Measurements from ENCODE around the gene OGDH.

Gene OGDH

GRCh38 chr7:44569959-44570358 is 36.5 kb upstream of the OGDH start:
- TF ChIP-seq, protein P1, sequence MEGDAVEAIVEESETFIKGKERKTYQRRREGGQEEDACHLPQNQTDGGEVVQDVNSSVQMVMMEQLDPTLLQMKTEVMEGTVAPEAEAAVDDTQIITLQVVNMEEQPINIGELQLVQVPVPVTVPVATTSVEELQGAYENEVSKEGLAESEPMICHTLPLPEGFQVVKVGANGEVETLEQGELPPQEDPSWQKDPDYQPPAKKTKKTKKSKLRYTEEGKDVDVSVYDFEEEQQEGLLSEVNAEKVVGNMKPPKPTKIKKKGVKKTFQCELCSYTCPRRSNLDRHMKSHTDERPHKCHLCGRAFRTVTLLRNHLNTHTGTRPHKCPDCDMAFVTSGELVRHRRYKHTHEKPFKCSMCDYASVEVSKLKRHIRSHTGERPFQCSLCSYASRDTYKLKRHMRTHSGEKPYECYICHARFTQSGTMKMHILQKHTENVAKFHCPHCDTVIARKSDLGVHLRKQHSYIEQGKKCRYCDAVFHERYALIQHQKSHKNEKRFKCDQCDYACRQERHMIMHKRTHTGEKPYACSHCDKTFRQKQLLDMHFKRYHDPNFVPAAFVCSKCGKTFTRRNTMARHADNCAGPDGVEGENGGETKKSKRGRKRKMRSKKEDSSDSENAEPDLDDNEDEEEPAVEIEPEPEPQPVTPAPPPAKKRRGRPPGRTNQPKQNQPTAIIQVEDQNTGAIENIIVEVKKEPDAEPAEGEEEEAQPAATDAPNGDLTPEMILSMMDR (IDR thresholded peaks at IDR 0.05): no peak
- Histone ChIP-seq H3K4me3 (no peak overlapping the region), H3K27ac (no peak overlapping the region)
- DNase-seq (ENCODE audit: low spot score): peak; percentile 11

GRCh38 chr7:44572771-44573170 is 33.7 kb upstream of the OGDH start:
- DNase-seq (ENCODE audit: low spot score): no peak
- TF ChIP-seq, protein P1 (IDR thresholded peaks at IDR 0.05): no peak
- H3K4me3 ChIP-seq: peak overlapping the region; percentile 86
- H3K27ac ChIP-seq: no peak overlapping the region

DNA sequence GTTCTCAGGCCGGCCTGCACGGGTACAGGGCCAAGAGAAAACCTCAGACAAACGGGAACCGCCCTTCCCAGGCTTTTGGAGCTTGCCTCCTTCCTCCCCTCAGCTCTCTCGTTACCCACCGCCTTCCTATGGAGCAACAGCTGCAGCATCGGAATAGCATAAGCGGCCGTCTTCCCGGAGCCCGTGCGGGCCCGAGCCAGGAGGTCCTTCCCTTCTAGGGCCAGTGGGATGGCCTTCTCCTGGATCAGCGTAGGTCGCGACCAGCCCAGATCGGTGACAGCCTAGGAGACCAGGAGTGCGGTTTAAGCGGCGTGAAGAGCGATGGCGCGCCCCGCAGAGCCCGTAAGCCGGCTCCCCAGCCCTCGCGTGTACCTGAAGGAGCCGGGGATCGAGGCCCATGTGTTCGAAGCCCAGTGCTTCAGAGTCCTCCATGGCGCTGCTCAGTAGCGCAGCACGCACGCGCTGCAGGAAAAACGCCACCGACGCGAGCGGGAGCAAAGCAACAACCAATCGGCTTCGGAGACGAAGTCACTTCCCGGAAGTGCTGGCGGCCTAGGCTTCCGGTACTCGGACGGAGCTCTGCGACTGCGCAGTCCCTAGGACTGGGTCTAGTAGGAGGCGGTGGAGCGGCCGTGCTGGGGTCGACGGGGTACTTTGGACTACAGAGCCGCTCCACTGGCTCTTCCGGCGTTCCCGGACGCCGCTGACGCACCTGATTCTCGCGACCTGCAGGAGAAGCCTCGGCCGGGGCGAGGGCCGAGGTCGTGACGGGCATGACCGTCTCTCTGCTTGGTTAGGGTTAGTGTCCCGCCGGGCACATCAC is 32.8 kb upstream of the OGDH start, which contains the start of gene DDX56:
TSS of gene DDX56 (minus strand) at position 445 of the 823 bp plus-strand sequence. CDS start at position 432, 13 bp downstream.
- DNase-seq (ENCODE audit: low spot score): peak; percentile 94

GRCh38 chr7:44574287-44574872 is 32.0 kb upstream of the OGDH start:
- H3K4me3 ChIP-seq: peak overlapping the region; percentile 86
- DNase-seq (ENCODE audit: low spot score): no peak
- TF ChIP-seq, protein P1 (IDR thresholded peaks at IDR 0.05): no peak
- peak overlapping the region; percentile 73 to 85 for H3K27ac ChIP-seq

More for the DNA sequence above, 32.8 kb upstream of the OGDH start, which contains the start of gene DDX56:
- Histone ChIP-seq H3K27ac (peak within 1 kb of the TSS; percentile 73 to 85), H3K4me3 (peak within 1 kb of the TSS; percentile 86)
- TF ChIP-seq, protein P1 (IDR thresholded peaks at IDR 0.05): no peak

DNA sequence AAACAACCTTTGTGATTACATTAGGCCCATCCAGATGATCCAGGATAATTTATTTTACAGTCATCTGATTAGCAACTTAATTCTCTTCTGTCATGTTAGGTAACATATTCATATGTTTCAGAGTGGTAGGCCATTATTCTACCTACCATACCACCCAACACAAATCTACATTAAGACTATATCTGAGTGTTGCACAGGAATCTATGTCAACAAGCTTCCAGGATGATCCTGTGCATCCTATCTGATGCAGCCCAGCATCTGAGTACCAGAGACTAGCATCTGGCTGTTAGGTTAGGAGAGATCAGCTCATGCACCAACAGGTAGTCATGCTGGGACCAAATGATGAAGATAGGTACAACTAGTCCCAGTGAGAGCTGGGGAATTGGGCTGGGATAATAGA is 31.4 kb upstream of the OGDH start:
- H3K27ac ChIP-seq: no peak overlapping the region
- TF ChIP-seq, protein P1 (IDR thresholded peaks at IDR 0.05): no peak
- peak overlapping the region; percentile 86 for H3K4me3 ChIP-seq

DNA sequence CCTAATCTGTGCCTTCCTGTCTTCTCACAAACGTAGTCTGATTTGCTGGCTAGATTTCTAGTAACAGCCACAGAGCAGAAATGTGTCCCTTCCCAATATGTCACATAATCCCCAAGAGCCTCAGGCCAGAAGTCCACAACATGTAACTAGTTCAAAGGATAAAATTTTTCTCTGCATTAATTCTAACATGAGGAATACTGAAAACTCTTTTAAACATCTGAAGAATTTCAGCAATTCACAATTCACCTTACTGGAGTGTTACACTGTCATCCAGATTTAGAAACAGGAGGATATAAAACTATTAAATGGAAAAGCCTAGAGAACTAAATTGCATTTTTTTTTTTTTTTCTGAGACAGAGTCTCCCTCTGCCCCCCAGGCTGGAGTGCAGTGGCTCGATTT is 30.2 kb upstream of the OGDH start:
- TF ChIP-seq, protein P1 (IDR thresholded peaks at IDR 0.05): no peak
- no peak for DNase-seq (ENCODE audit: low spot score)
- Histone ChIP-seq H3K27ac (no peak overlapping the region), H3K4me3 (no peak overlapping the region)

More for the DNA sequence above, 31.4 kb upstream of the OGDH start:
- DNase-seq (ENCODE audit: low spot score): no peak

All from coronary artery (tissue), 2 donors.